ENCODE measurements around the gene INTS6L. TPM values are rescaled to one million over a fixed set of nuclear protein-coding genes. Genes with fewer than 3 reads are reported as not detected.

INTS6L gene
- total and polyA plus RNA-seq, 4 experiments from 2014 or later: 5.4 to 46.0 (median 25.0) TPM

DNA sequence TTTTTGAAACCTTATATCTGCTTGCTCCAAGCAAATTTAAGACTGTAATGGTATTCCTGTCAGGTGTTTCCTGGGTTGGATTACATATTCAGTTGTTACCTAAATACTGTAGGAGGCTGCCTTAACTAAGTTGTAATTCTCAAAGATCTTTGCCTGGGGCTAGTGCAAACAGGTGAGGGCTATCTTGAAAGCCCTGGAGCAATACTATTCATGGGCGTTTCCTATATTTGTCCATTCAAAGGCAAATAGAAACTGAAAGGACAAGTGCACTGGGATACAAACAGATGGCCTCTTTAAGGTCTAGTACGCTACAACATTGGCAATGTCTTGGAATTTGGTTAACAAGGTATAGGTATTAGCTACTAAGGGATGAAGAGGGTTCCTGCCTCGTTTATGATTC, 108.9 kb downstream of the INTS6L start:
- POLR2A ChIA-PET (ENCODE audit: partially characterized antibody): no interaction called here
- CTCF ChIA-PET (ENCODE audit: partially characterized antibody): no interaction called here

More for the DNA sequence above, 108.9 kb downstream of the INTS6L start:
- Mint-ChIP-seq H3K27me3 (peaks cover 0 to 2% of the 10 kb centered on the region in 2 donors), H3K27ac (no peak overlapping the region), H3K4me3 (no peak overlapping the region), H3K36me3 (no peaks in the 10 kb centered on the region), H3K4me1 (no peaks in the 10 kb centered on the region), H3K9me3 (no peaks in the 10 kb centered on the region)
- Histone ChIP-seq H3K4me1 (ENCODE audit: insufficient read depth, low read length) (no peaks in the 10 kb centered on the region), H3K4me3 (ENCODE audit: low read length in 2 of 2) (no peak overlapping the region), H3K27me3 (ENCODE audit: insufficient read depth, low read length) (no peaks in the 10 kb centered on the region), H3K36me3 (ENCODE audit: insufficient read depth, low read length) (no peaks in the 10 kb centered on the region), H3K27ac (ENCODE audit: low read depth, low read length) (no peak overlapping the region), H3K9me3 (ENCODE audit: control insufficient read depth in 1 of 2, low read length in 2 of 2) (no peaks in the 10 kb centered on the region)
- DNase-seq: no peak
- intact Hi-C loops (cut with micrococcal nuclease): no loop called here

Other genes starting within 250 kb of the INTS6L start
- not detected for gene ETDC, start 211.2 kb upstream of the INTS6L start, total RNA-seq
- not detected for gene ETDC, start 211.2 kb upstream of the INTS6L start, polyA plus RNA-seq
- gene ZNF75D, start 176.6 kb upstream of the INTS6L start, total RNA-seq: 10 to 100 TPM; 20.3 to 22.7 TPM
- gene ZNF75D, start 176.6 kb upstream of the INTS6L start, polyA plus RNA-seq: 1 to 10 TPM; 7.4 to 9.0 TPM
- 1 to 10 TPM; 8.9 to 9.5 TPM for gene ZNF449, start 175.9 kb upstream of the INTS6L start, total RNA-seq
- gene ZNF449, start 175.9 kb upstream of the INTS6L start, polyA plus RNA-seq: 1 to 10 TPM; 2.5 to 3.2 TPM
- gene SMIM10L2A, start 98.7 kb upstream of the INTS6L start, total RNA-seq: 1 to 10 TPM; 2.8 to 3.1 TPM
- gene SMIM10L2A, start 98.7 kb upstream of the INTS6L start, polyA plus RNA-seq: under 1 TPM; 0.06 to 0.25 TPM
- not detected for gene CT45A1, start 193.0 kb downstream of the INTS6L start, total RNA-seq
- gene CT45A1, start 193.0 kb downstream of the INTS6L start, polyA plus RNA-seq: not detected
- not detected for gene CT45A3, start 247.5 kb downstream of the INTS6L start, total RNA-seq
- not detected for gene CT45A3, start 247.5 kb downstream of the INTS6L start, polyA plus RNA-seq

All from CD4-positive, alpha-beta memory T cell (primary cell).